ENCODE results near the gene NRP2.

Gene NRP2

GRCh38 chr2:205654878-205655605 is 27.3 kb upstream of the NRP2 start:
- TF ChIP-seq ZNF274 (IDR thresholded peaks at IDR 0.05; ENCODE audit: low read depth, low read length) = no peak
- no peak overlapping the region for H3K4me3 ChIP-seq (ENCODE audit: low read length)

- no peak for TF ChIP-seq ZNF274 (IDR thresholded peaks at IDR 0.05; ENCODE audit: low read depth, low read length)
- no peak overlapping the region for H3K4me3 ChIP-seq (ENCODE audit: low read length)
These were observed 26.4 kb upstream of the NRP2 start for GRCh38 chr2:205655779-205656456.

GRCh38 chr2:205656461-205656860 is 25.8 kb upstream of the NRP2 start:
- H3K4me3 ChIP-seq (ENCODE audit: low read length) = no peak overlapping the region
- TF ChIP-seq ZNF274 (IDR thresholded peaks at IDR 0.05; ENCODE audit: low read depth, low read length) = no peak

- H3K4me3 ChIP-seq (ENCODE audit: low read length) = no peak overlapping the region
These were observed 25.4 kb upstream of the NRP2 start for GRCh38 chr2:205656941-205657340.

GRCh38 chr2:205657579-205657978 is 24.7 kb upstream of the NRP2 start:
- TF ChIP-seq ZNF274 (IDR thresholded peaks at IDR 0.05; ENCODE audit: low read depth, low read length) = no peak
- H3K4me3 ChIP-seq (ENCODE audit: low read length) = no peak overlapping the region

More at GRCh38 chr2:205656941-205657340, 25.4 kb upstream of the NRP2 start:
- TF ChIP-seq ZNF274 (IDR thresholded peaks at IDR 0.05; ENCODE audit: low read depth, low read length) = no peak

GRCh38 chr2:205658068-205658467 is 24.2 kb upstream of the NRP2 start:
- no peak overlapping the region for H3K4me3 ChIP-seq (ENCODE audit: low read length)
- TF ChIP-seq ZNF274 (IDR thresholded peaks at IDR 0.05; ENCODE audit: low read depth, low read length) = no peak

- H3K4me3 ChIP-seq (ENCODE audit: low read length) = no peak overlapping the region
These were observed 23.7 kb upstream of the NRP2 start for GRCh38 chr2:205658572-205658971.

GRCh38 chr2:205659922-205660321 is 22.4 kb upstream of the NRP2 start:
- no peak overlapping the region for H3K4me3 ChIP-seq (ENCODE audit: low read length)
- TF ChIP-seq ZNF274 (IDR thresholded peaks at IDR 0.05; ENCODE audit: low read depth, low read length) = no peak

More at GRCh38 chr2:205658572-205658971, 23.7 kb upstream of the NRP2 start:
- no peak for TF ChIP-seq ZNF274 (IDR thresholded peaks at IDR 0.05; ENCODE audit: low read depth, low read length)

- H3K4me3 ChIP-seq (ENCODE audit: low read length) = no peak overlapping the region
- no peak for TF ChIP-seq ZNF274 (IDR thresholded peaks at IDR 0.05; ENCODE audit: low read depth, low read length)
These were observed 21.7 kb upstream of the NRP2 start for GRCh38 chr2:205660521-205661124.

- no peak for TF ChIP-seq ZNF274 (IDR thresholded peaks at IDR 0.05; ENCODE audit: low read depth, low read length)
- H3K4me3 ChIP-seq (ENCODE audit: low read length) = no peak overlapping the region
These were observed 21.0 kb upstream of the NRP2 start for GRCh38 chr2:205661281-205661680.

- no peak for TF ChIP-seq ZNF274 (IDR thresholded peaks at IDR 0.05; ENCODE audit: low read depth, low read length)
- no peak overlapping the region for H3K4me3 ChIP-seq (ENCODE audit: low read length)
These were observed 19.9 kb upstream of the NRP2 start for GRCh38 chr2:205662206-205662965.

GRCh38 chr2:205665791-205666190 is 16.5 kb upstream of the NRP2 start:
- no peak for TF ChIP-seq ZNF274 (IDR thresholded peaks at IDR 0.05; ENCODE audit: low read depth, low read length)
- H3K4me3 ChIP-seq (ENCODE audit: low read length) = no peak overlapping the region

- H3K4me3 ChIP-seq (ENCODE audit: low read length) = no peak overlapping the region
- no peak for TF ChIP-seq ZNF274 (IDR thresholded peaks at IDR 0.05; ENCODE audit: low read depth, low read length)
These were observed 12.0 kb upstream of the NRP2 start for GRCh38 chr2:205670292-205670691.

- no peak for TF ChIP-seq ZNF274 (IDR thresholded peaks at IDR 0.05; ENCODE audit: low read depth, low read length)
- H3K4me3 ChIP-seq (ENCODE audit: low read length) = no peak overlapping the region
These were observed 9.0 kb upstream of the NRP2 start for GRCh38 chr2:205673312-205673711.

All from GM08714 (cell line).